GM23338 (cell line): ENCODE data around the gene EIF2D. TPM values are rescaled to one million over a fixed set of nuclear protein-coding genes. Genes with fewer than 3 reads are reported as not detected.

Experiments
- ATAC-seq: fragments of 200-7000 bp; cut with Tn5 transposase; 3 replicates; pipeline ENCODE4 v1.9.1; 2020
- DNase-seq: peaks from one replicate; pipeline ENCODE4 v3.0.0-alpha.2; 2015; ENCODE audit warnings: low spot score
- H2AFZ ChIP-seq: fragments of 200-600 bp; sonication (generic); 2 replicates; pipeline ENCODE4 v1.8.0; 2016; ENCODE audit warnings: antibody characterized with exemption, mild to moderate bottlenecking, moderate library complexity
- H3F3A ChIP-seq: fragments of 200-600 bp; sonication (generic); replicated peaks from 2 replicates; pipeline ENCODE4 v1.8.0; 2017; ENCODE audit warnings: antibody characterized with exemption, mixed run types, low read depth
- H3K27ac ChIP-seq: fragments of 200-600 bp; sonication (generic); 2 replicates; pipeline ENCODE4 v1.6.1; 2016; ENCODE audit warnings: low read depth
- H3K27me3 ChIP-seq: fragments of 200-600 bp; sonication (generic); 2 replicates; pipeline ENCODE4 v1.8.0; 2016; ENCODE audit warnings: mild to moderate bottlenecking, mixed run types, moderate library complexity; ENCODE audit not compliant: insufficient read depth
- H3K36me3 ChIP-seq: fragments of 200-600 bp; sonication (generic); 2 replicates; pipeline ENCODE4 v1.8.0; 2016; ENCODE audit warnings: mild to moderate bottlenecking; ENCODE audit not compliant: insufficient read depth
- H3K4me1 ChIP-seq: fragments of 200-600 bp; sonication (generic); 2 replicates; pipeline ENCODE4 v1.8.0; 2016; ENCODE audit warnings: mild to moderate bottlenecking, moderate library complexity; ENCODE audit not compliant: insufficient read depth
- H3K4me2 ChIP-seq: fragments of 200-600 bp; sonication (generic); 2 replicates; pipeline ENCODE4 v1.7.1; 2017; ENCODE audit warnings: mixed run types
- H3K4me3 ChIP-seq: fragments of 200-600 bp; sonication (generic); 2 replicates; pipeline ENCODE4 v1.6.1; 2016; ENCODE audit warnings: mixed run types
- H3K79me2 ChIP-seq: fragments of 200-600 bp; sonication (generic); replicated peaks from 2 replicates; pipeline ENCODE4 v1.8.0; 2017; ENCODE audit warnings: mild to moderate bottlenecking; ENCODE audit not compliant: insufficient read depth
- H3K9me2 ChIP-seq: fragments of 200-600 bp; sonication (generic); 2 replicates; pipeline ENCODE4 v1.8.0; 2017; ENCODE audit not compliant: insufficient read depth
- H4K20me1 ChIP-seq: fragments of 200-600 bp; sonication (generic); replicated peaks from 2 replicates; pipeline ENCODE4 v1.8.0; 2017; ENCODE audit warnings: mild to moderate bottlenecking; ENCODE audit not compliant: insufficient read depth
- H3K27ac Mint-ChIP-seq: 2 replicates; pipeline ENCODE4 v1.8.0; 2020; ENCODE audit warnings: inconsistent platforms, mild to moderate bottlenecking, moderate library complexity, mixed read lengths
- H3K27me3 Mint-ChIP-seq: 3 replicates; pipeline ENCODE4 v1.8.0; 2022; ENCODE audit warnings: low read depth, mild to moderate bottlenecking, moderate library complexity, mixed read lengths, inconsistent platforms; ENCODE audit not compliant: insufficient read depth, poor library complexity
- H3K36me3 Mint-ChIP-seq: 3 replicates; pipeline ENCODE4 v1.8.0; 2021; ENCODE audit warnings: low read depth, mild to moderate bottlenecking, inconsistent platforms, moderate library complexity, mixed read lengths
- H3K4me1 Mint-ChIP-seq: 3 replicates; pipeline ENCODE4 v1.8.0; 2020; ENCODE audit warnings: mild to moderate bottlenecking, inconsistent platforms, mixed read lengths
- H3K4me3 Mint-ChIP-seq: 3 replicates; pipeline ENCODE4 v1.8.0; 2021; ENCODE audit warnings: moderate library complexity, mild to moderate bottlenecking, inconsistent platforms, mixed read lengths
- H3K9me3 Mint-ChIP-seq: 3 replicates; pipeline ENCODE4 v1.8.0; 2020; ENCODE audit warnings: moderate library complexity, mild to moderate bottlenecking, inconsistent platforms, mixed read lengths
- CREB1 ChIP-seq: fragments of 250-450 bp; sonication (Bioruptor Pico); IDR thresholded peaks from 2 replicates; pipeline ENCODE4 v1.5.0; 2020; ENCODE audit warnings: low read depth, mild to moderate bottlenecking, moderate library complexity
- CTCF ChIP-seq, 2 experiments: fragments of 200-600 bp in 1 of 2; sonication (generic) in 1 of 2; conservative IDR thresholded peaks; 2 replicates each; pipeline versions ENCODE4 v1.5.1 to v1.6.1; 2016 to 2017; ENCODE audit warnings: antibody characterized with exemption in 2 of 2, low read depth in 2 of 2, mild to moderate bottlenecking in 2 of 2, moderate library complexity in 1 of 2
- ETS1 ChIP-seq: IDR thresholded peaks from 2 replicates; pipeline ENCODE4 v1.6.1; 2016; ENCODE audit warnings: antibody characterized with exemption
- EZH2 ChIP-seq: fragments of 200-600 bp; sonication (generic); IDR thresholded peaks from one replicate; pipeline ENCODE4 v1.8.0; 2017; ENCODE audit warnings: antibody characterized with exemption, mild to moderate bottlenecking, low read depth; ENCODE audit not compliant: unreplicated experiment
- JUNB ChIP-seq: IDR thresholded peaks from one replicate; pipeline ENCODE4 v1.6.1; 2016; ENCODE audit warnings: antibody characterized with exemption; ENCODE audit not compliant: unreplicated experiment
- POLR2AphosphoS5 ChIP-seq: IDR thresholded peaks from 2 replicates; pipeline ENCODE4 v1.6.1; 2016; ENCODE audit warnings: antibody characterized with exemption, low read depth
- REST ChIP-seq: IDR thresholded peaks from one replicate; pipeline ENCODE4 v1.6.1; 2018; ENCODE audit warnings: antibody characterized with exemption; ENCODE audit not compliant: unreplicated experiment
- STAT1 ChIP-seq: IDR thresholded peaks from one replicate; pipeline ENCODE4 v1.6.1; 2016; ENCODE audit warnings: antibody characterized with exemption; ENCODE audit not compliant: unreplicated experiment
- ZNF114 ChIP-seq: fragments of 250-450 bp; sonication (Bioruptor Pico); IDR thresholded peaks from 2 replicates; pipeline ENCODE4 v1.5.0; 2020; ENCODE audit warnings: mild to moderate bottlenecking, moderate library complexity
- ZNF331 ChIP-seq: fragments of 250-450 bp; sonication (Bioruptor Pico); IDR thresholded peaks from 2 replicates; pipeline ENCODE4 v1.5.0; 2020; ENCODE audit warnings: low read depth, mild to moderate bottlenecking, moderate library complexity
- ZNF462 ChIP-seq: fragments of 250-450 bp; sonication (Bioruptor Pico); IDR thresholded peaks from 2 replicates; pipeline ENCODE4 v1.5.0; 2020; ENCODE audit warnings: mild to moderate bottlenecking, moderate library complexity
- polyA plus RNA-seq: library from polyadenylated mRNA; unstranded; fragments of >200 nt; fragmentation: Nextera tagmentation; extraction: Ambion mirVana; gene quantifications from 2 replicates; pipeline ENCODE4 v1.2.1, GENCODE V29; 2016
- total RNA-seq: library from RNA; depleted of rRNA; stranded (reverse); fragments of >200 nt; shearing (Covaris generic); gene quantifications from 2 replicates; pipeline ENCODE4 v1.2.3, GENCODE V29; 2014

Gene EIF2D
- total and polyA plus RNA-seq, 2 experiments from 2014 or later, result 25.1 to 34.8 TPM

- peaks cover 13% of the 10 kb centered on the region for H3K4me1 ChIP-seq
- no peak for ATAC-seq
- H3K4me3 Mint-ChIP-seq, result no peak overlapping the region
- H3K36me3 Mint-ChIP-seq, result no peaks in the 10 kb centered on the region
- H3K27ac Mint-ChIP-seq, result no peak overlapping the region
- no peaks in the 10 kb centered on the region; the same call in 1 of the 2 replicates for H4K20me1 ChIP-seq
- H3K27ac ChIP-seq, result no peak overlapping the region
- H3K27me3 ChIP-seq, result peaks cover 31% of the 10 kb centered on the region
- no peaks in the 10 kb centered on the region for H3K36me3 ChIP-seq
- H3K27me3 Mint-ChIP-seq, result peaks cover 22% of the 10 kb centered on the region
- H3F3A ChIP-seq, result 0 out of 2 replicates have a peak, but pooled peaks cover 2% of the 10 kb centered on the region
- H3K4me3 ChIP-seq, result no peak overlapping the region
- DNase-seq, result no peak
- H3K4me2 ChIP-seq, result no peak overlapping the region
- no peak for TF ChIP-seq CTCF (conservative IDR thresholded peaks at IDR 0.05; ENCODE audit: low read depth in 2 of 2)
- TF ChIP-seq EZH2, result no peak
- TF ChIP-seq POLR2AphosphoS5, result no peak
- no peak for TF ChIP-seq ZNF462
- no peak for TF ChIP-seq CREB1 (CRISPR knock-in tag)
- TF ChIP-seq JUNB, result no peak
- TF ChIP-seq STAT1, result no peak
- no peak for TF ChIP-seq REST
- TF ChIP-seq ETS1, result no peak
- no peak for TF ChIP-seq ZNF331 (CRISPR knock-in tag)
- TF ChIP-seq ZNF114 (CRISPR knock-in tag), result no peak
- H3K79me2 ChIP-seq, result no peaks in the 10 kb centered on the region
- no peaks in the 10 kb centered on the region for H3K9me2 ChIP-seq
- H2AFZ ChIP-seq, result no peak overlapping the region
- H3K4me1 Mint-ChIP-seq, result peaks cover 25% of the 10 kb centered on the region
- no peaks in the 10 kb centered on the region for H3K9me3 Mint-ChIP-seq
Measured at GRCh38 chr1:206554211-206554610, 58.1 kb downstream of the EIF2D start.
